ENCODE results near the gene TOR3A.
"Not testable (repeated sequence)": the region's sequence is repeated elsewhere in the genome, so short reads cannot be mapped to it uniquely, and the experiment has no call there.

The TOR3A gene, protein sequence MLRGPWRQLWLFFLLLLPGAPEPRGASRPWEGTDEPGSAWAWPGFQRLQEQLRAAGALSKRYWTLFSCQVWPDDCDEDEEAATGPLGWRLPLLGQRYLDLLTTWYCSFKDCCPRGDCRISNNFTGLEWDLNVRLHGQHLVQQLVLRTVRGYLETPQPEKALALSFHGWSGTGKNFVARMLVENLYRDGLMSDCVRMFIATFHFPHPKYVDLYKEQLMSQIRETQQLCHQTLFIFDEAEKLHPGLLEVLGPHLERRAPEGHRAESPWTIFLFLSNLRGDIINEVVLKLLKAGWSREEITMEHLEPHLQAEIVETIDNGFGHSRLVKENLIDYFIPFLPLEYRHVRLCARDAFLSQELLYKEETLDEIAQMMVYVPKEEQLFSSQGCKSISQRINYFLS

DNA sequence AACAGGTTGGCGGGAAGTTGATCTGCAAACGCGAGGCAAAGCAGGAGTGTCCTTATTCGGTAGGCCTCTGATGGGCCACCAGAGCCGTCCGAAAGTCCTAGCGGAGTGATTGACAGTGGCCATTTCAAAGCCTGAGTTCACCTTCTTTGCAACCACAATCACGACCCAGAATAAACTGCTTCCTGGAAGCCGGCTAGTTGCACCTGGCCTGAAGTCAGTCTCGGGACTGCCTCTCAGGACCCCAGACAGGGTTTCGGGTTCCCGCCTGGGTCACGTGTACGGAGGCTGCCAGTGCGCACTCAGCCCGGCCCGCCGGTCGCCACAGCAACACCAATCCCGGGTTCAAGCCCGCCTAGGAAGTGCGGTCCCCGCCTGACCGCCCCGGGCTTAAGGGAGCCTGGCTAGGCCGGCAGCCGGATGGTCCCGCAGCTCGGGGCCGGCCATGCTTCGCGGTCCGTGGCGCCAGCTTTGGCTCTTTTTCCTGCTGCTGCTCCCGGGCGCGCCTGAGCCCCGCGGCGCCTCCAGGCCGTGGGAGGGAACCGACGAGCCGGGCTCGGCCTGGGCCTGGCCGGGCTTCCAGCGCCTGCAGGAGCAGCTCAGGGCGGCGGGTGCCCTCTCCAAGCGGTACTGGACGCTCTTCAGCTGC, at the start of gene TOR3A:
Gene TOR3A, plus strand, starts transcription at position 384 of the 646 bp plus-strand sequence. Its CDS starts 59 bp downstream, at position 443.
- in situ Hi-C loops (cut with HindIII; ENCODE audit: low sequenced_read_pairs): no loop called here

DNA sequence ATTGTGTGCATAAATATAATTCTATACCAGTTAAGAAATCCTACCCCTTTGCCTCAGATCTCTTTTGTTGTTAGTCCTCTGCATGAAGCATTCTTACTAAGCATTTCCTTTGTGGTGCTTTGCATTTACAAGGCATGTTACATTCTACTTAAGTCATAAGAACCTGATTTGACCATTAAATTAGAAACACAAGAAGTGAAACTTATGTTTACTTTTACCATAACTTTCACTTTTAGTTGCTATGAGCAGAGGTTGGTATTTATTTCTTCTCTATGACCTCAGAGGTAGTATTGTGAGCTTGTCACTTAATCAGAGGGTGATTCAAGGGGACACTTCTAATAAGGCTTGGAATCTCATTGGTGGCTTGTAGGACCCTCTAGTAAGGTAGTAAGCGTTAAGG, 47.1 kb upstream of the TOR3A start:
- in situ Hi-C loops (cut with HindIII; ENCODE audit: low sequenced_read_pairs): no loop called here

DNA sequence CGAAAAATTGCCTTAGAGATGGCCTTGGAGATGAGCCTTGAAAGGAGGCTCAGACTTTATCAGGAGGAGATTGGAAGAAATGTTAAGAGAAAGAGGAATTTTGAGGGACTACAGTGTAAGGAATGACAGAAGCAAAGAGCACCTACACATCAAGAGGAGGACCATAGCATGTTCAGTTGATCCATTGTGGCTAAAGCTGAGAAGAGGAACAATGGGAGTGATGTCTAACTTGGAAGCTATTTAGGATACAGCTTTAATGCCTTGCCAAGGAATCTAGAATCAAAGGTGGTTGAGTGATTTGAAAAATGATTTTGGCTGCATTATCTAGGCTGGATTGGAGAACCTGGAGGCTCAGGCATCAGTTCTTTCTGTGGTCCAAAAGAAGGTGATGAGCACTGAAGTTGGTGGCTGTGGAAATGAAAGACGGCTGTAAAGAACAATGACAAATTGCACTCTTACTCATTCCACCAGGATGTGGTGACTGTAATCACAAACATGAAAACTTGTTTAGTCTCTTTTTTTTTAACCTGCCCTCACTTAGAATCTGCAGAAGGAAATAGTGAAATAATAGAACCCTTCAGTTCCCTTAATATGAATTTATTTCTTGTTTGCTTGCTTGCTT, 44.9 kb upstream of the TOR3A start:
- in situ Hi-C loops (cut with HindIII; ENCODE audit: low sequenced_read_pairs): no loop called here

DNA sequence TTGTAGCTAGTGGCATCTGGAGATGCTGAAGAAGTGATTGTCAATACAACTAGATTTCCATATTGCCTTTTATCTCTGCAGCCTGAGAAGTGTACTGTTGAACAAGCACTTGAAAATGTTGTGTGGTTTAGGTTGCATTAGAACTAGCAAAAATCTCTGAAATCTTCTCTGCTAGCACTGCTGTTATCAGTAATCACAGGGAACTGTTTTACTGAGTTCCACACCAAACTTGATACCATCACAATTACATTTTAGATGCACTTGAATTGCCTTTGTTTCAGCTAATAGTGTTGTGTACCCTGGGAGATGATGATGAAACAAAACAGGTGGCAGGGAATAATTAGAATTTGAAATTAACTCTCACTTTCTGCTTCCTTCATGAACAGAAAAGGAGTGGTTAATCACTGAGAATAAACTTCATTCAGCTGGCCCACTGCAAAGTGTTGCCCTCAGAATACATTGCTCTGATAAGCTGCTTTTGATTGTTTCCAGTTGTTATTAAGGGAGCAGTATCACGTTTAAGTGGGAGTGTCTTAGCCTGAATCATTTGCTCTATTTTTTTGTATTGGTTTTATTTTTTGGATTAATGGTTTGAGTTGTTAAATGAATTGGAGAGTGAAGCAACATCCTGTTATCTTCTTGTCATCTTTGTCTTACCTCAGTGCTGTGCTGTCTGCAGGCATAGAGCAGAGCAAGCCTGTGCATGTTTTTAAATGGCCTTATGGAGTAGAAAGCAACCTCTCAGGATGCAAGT, 43.2 kb upstream of the TOR3A start:
- in situ Hi-C loops (cut with HindIII; ENCODE audit: low sequenced_read_pairs): no loop called here

DNA sequence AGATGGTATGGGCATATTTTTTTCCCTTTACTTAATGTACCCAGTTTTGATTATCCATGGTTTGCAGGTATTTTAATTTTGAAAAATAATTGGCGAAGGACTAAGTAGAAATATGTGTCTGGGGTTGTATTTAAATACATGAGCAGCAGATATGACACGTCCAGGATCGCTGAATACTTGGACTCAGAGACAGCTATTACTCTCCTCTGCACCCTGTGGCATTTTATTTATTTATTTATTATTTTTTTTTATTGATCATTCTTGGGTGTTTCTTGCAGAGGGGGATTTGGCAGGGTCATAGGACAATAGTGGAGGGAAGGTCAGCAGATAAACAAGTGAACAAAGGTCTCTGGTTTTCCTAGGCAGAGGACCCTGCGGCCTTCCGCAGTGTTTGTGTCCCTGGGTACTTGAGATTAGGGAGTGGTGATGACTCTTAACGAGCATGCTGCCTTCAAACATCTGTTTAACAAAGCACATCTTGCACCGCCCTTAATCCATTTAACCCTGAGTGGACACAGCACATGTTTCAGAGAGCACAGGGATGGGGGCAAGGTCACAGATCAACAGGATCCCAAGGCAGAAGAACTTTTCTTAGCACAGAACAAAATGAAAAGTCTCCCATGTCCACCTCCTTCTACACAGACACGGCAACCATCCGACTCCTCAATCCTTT, 42.2 kb upstream of the TOR3A start:
- in situ Hi-C loops (cut with HindIII; ENCODE audit: low sequenced_read_pairs): not testable (repeated sequence)

DNA sequence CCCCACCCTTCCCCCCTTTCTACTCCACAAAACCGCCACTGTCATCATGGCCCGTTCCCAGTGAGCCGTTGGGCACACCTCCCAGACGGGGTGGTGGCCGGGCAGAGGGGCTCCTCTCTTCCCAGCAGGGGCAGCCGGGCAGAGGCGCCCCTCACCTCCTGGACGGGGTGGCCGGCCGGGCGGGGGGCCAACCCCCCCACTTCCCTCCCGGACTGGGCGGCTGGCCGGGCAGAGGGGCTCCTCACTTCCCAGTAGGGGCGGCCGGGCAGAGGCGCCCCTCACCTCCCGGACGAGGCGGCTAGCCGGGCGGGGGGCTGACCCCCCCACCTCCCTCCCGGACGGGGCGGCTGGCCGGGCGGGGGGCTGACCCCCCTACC, 41.7 kb upstream of the TOR3A start:
- in situ Hi-C loops (cut with HindIII; ENCODE audit: low sequenced_read_pairs): not testable (repeated sequence)

DNA sequence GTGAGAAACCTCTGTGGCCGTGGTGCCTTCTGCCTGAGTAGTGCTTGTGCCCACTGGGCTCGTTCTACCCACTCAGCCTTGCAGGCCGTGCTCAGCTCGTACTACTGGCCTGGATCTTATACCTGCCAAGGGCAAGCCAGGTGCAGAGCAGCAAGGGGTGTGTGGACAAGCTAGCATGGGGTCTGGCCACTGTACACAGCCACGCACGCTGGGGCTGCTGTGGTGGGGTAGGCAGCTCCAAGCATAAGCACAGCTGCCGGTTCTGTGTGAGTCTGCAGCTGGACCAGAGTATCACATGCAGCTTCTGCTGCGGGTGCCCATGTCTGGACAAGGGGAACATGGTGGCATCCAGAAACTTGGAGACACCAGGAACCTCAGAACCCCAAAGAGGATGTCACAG, 39.8 kb upstream of the TOR3A start:
- in situ Hi-C loops (cut with HindIII; ENCODE audit: low sequenced_read_pairs): no loop called here

DNA sequence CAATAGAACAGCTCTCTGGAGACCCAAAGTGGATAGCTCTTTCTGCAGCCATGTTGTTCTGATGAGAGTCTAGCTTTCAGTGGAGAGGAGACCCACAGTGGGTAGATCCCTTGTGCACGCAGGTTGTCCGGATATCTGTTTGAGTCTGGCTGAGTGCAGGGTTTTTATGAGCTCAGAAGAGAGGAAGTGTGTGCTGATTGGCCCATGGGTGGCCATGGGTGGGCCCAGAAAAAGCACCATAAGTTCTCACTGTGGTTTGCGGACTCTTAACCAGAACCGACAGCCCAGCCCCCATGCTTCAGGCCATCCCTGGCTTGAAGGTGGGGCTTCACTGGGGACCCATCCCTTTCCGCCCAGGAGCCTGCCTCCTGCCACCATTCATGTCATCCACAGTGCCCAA, 39.2 kb upstream of the TOR3A start:
- in situ Hi-C loops (cut with HindIII; ENCODE audit: low sequenced_read_pairs): no loop called here

DNA sequence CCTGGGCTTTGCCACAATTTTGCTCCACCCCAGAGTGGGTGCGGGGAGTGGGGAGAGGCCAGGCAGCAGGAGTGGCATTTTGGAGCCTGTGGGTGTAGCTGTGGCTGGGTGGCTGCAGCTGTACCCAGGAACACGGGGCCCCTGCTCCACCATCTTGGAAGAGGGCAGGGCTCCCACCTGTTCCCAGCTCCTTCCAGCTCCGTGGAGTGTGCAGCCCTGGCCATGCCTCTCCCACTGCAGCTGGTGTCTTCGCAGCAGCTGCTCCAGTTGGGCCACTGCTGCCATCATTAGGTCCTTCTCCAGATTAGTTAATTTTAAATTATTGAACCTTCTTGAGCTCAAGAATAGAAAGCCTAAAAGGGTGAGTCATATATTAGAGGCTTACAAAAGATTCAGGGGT, 38.6 kb upstream of the TOR3A start:
- in situ Hi-C loops (cut with HindIII; ENCODE audit: low sequenced_read_pairs): no loop called here

DNA sequence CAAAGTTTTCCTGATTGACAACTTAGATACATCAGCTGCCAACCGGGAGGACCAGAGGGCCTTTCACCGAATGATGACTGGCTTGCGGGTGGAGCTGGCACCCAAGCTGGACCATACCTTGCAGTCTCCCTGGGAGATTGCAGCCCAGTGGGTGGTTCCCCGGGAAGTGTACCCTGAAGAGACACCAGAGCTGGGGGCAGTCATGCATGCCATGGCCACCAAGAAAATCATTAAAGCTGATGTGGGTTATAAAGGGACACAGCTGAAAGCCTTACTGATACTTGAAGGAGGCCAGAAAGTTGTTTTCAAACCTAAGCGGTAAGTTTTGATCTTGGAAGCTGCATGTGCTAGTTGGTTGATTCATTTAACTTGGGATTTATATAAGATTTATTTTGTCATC, 38.0 kb upstream of the TOR3A start:
- in situ Hi-C loops (cut with HindIII; ENCODE audit: low sequenced_read_pairs): no loop called here

DNA sequence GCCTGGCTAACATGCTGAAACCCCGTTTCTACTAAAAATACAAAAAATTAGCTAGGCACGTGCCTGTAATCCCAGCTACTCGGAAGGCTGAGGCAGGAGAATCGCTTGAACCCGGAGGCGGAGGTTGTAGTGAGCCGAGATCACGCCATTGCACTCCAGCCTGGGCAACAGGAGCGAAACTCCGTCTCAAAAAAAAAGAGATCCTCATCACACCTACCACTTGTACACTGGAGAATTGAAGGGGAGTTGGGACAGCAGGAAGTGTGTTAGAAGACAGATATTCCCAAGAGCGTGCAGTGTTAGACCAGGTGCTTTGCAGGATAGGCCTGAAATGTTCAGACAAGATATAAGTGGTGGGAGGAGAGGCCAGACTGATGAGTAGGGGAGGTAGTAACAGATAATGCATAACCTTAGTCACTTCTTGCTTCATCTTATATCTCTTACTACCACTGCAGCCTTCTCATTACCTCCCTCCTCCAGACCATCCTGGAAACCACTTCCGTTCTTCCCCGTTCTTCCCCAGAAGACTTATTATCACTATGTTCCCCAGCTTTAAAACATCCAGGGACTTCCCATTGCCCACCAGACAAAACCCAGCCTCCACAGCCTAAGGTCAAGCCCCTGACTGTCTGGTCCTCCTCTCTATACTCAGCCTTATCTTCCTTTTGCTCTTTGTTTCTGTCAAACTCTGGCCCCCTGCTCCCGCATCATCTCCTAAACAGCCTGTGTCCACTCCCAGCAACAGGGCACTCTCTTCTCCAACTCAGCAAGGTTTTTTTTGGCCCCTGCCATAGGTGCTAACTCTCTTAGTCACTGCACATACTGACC, 34.8 kb upstream of the TOR3A start:
- in situ Hi-C loops (cut with HindIII; ENCODE audit: low sequenced_read_pairs): no loop called here

DNA sequence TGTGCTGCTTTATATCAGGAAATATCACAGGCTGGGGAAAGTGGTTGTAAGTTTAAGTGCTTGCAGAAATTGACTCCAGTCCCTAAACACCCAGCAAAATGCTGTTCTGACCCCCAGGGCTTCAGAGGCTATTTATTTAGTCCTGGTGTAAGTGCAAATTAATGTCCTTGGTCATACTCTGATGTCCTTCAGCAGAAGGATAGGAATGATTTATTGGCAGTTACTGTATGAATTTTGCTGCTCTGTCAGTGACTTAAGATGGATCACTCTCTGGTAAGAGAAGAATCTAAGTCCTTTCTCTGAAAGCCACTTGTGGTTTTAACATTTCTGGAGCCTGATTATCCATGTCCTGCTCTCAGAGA, 34.3 kb upstream of the TOR3A start:
- in situ Hi-C loops (cut with HindIII; ENCODE audit: low sequenced_read_pairs): no loop called here

DNA sequence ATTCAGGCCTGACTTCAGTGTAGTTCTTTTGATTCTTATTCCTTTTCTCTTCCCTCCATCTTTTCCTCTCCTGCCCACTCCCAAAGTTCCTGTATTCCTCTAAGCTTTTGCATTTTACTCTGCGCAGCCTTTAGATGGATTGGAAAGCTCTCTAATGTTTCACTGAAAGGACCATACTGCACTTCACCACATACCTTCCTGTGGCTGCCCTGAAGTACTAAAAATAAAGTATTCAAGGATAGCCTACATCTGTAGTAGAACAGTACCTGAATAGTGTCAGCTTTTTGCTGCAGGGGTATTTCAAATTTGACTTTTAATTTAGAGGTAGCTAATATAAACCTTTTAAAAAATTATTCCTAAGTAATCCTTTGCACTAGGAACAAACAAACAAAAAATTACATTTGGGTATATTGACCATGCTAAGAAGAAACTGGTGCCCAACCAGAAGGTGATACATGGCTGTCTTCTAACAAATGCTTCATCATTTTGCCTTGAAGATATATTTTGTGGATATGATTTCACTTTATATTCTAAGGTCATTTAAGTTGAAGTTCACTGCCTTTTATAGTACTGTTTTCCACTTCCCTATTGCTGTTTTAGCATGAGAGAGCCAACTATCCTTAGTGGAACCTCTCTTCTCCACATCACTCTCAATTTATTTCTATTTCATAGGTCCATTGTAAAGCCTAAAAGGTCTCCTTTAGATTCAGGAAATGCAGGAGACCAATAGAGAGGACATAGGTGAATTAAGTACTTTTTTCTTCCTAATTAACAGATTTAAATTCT, 33.3 kb upstream of the TOR3A start:
- in situ Hi-C loops (cut with HindIII; ENCODE audit: low sequenced_read_pairs): no loop called here

DNA sequence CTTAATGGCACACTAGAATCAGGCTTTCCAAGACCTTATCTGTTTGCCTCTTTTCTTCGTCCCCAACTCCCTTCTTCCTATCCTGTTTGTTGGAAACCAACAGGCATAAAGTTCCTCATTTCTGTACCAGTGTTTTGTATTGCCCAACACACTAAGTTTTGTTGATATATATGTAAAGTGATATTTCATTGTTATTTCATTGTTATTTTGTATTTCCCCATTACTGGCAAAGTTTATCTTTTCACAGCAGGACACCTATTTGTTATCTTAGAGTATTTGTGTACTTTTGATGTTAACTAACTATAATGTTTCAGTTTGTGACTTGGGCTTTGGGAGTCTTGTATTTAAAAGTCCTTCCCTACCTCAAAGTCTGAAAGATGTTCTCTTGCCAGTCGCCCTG, 29.1 kb upstream of the TOR3A start:
- in situ Hi-C loops (cut with HindIII; ENCODE audit: low sequenced_read_pairs): no loop called here

DNA sequence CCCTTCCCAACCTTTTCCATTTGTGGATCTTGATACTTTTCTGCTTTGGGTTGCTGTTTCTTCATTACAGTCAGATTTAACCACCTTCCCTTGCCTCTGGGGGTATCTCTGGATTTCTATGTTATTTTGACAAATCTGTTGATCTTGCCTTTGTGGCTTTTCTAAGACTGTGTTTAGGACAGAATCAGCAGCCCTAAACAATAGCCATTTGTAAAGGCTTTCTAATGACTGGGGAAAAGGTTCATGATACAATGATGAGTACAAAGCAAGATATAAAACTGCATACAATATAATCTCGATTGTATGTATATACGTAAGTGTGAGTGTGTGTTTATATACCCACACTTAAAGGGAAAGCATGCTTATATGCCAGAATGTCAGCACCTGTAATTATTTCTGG, 28.4 kb upstream of the TOR3A start:
- in situ Hi-C loops (cut with HindIII; ENCODE audit: low sequenced_read_pairs): no loop called here

DNA sequence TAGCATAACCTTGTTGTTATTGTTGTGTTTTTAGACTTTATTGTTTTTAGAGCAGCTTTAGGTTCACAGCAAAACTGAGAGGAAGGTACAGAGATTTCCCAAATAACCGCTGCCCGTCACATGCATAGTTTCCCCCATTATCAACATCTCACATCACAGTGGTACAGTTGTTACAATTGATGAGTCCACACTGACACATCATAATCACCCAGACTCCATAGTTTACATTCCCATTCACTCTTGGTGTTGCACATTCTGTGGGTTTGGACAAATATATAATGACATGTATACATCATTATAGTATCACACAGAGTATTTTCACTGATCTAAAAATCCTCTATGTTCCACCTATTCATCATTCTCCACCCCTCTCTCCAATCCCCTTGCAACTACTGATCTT, 25.9 kb upstream of the TOR3A start:
- in situ Hi-C loops (cut with HindIII; ENCODE audit: low sequenced_read_pairs): no loop called here

DNA sequence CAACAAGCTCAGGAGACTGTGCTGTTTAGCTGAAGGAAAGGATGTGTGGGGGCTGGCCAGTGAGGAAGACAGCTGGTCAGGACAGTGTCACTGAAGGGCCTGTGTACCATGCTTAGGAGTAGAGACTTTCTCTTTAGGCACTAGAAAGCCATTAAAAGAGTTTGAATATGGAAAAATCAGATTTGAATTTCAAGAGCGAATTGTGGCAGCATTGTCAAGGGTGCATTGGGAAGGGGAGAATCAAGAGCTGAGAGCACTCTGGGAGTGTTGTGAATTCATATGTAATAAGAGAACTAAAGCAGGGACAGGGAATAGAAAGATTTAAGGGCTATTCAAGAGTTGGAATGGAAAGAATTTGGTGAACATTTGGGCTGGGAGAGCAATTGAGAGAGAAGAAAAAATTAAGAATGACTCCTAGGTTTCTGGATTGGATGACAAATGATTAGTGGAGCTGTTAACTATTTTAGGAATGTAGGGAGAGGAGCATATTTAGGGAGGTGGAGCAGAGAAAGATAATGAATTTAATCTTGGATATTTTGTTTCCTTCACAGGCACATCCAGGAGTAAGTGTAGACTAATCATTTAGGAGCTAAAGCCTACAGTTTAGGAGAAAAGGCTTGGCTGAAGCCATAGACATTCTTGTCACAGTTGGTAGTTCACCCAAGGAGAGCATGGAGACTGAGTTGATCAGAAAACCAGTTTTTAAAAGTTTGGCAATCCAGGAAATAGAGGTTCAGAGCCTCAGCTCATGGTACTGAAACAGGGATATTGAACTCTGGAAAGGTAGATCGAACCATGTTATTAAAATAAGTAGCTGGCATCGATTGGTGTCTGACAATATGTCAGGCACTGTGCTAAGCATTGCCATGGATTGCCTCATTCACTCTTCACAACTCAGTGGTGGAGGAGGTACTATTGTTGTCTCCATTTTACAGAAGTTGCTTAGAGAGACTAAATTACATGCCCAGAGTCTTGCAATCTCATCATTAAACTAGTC, 23.1 kb upstream of the TOR3A start:
- in situ Hi-C loops (cut with HindIII; ENCODE audit: low sequenced_read_pairs): no loop called here

All from DLD1 (cell line).